Astrocyte of the cerebellum (primary cell): ENCODE data around the gene ATP9B.

Experiments
- DNase-seq: peaks from one replicate; pipeline ENCODE4 v3.0.0-alpha.2; 2011; ENCODE audit warnings: low read depth
- H3K4me3 ChIP-seq: 2 replicates; pipeline ENCODE4 v1.5.1; 2011; ENCODE audit warnings: mild to moderate bottlenecking, low read depth, low read length, moderate library complexity
- in situ Hi-C: cut with HindIII; loops from 2 replicates; pipeline ENCODE4 v1.10.0; 2017; ENCODE audit warnings: low sequenced_read_pairs
- TF ChIP-seq, protein P1 (sequence below): IDR thresholded peaks from 2 replicates; pipeline ENCODE4 v1.5.1; 2012; ENCODE audit warnings: low read length, low read depth, moderate library complexity, mild to moderate bottlenecking; ENCODE audit errors: missing control alignments

The ATP9B gene

DNA sequence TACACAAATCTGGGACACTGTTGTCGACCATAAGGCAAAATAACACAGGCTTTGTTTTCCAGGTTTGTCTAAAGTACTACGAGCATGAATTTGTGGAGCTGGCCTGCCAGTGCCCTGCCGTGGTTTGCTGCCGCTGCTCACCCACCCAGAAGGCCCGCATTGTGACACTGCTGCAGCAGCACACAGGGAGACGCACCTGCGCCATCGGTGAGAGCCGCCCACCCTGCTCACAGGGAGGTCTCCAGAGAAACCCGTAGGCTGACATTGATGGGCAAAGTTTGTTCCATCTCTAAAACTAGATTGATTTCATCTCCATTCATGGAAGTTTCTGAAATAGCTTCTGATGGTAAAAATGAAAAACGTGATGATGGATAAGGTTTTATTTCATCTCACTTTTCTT lies 276.2 kb downstream of the ATP9B start:
- DNase-seq: no peak
- no peak overlapping the region for H3K4me3 ChIP-seq
- TF ChIP-seq, protein P1, sequence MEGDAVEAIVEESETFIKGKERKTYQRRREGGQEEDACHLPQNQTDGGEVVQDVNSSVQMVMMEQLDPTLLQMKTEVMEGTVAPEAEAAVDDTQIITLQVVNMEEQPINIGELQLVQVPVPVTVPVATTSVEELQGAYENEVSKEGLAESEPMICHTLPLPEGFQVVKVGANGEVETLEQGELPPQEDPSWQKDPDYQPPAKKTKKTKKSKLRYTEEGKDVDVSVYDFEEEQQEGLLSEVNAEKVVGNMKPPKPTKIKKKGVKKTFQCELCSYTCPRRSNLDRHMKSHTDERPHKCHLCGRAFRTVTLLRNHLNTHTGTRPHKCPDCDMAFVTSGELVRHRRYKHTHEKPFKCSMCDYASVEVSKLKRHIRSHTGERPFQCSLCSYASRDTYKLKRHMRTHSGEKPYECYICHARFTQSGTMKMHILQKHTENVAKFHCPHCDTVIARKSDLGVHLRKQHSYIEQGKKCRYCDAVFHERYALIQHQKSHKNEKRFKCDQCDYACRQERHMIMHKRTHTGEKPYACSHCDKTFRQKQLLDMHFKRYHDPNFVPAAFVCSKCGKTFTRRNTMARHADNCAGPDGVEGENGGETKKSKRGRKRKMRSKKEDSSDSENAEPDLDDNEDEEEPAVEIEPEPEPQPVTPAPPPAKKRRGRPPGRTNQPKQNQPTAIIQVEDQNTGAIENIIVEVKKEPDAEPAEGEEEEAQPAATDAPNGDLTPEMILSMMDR: no peak
- in situ Hi-C loops: no loop called here

DNA sequence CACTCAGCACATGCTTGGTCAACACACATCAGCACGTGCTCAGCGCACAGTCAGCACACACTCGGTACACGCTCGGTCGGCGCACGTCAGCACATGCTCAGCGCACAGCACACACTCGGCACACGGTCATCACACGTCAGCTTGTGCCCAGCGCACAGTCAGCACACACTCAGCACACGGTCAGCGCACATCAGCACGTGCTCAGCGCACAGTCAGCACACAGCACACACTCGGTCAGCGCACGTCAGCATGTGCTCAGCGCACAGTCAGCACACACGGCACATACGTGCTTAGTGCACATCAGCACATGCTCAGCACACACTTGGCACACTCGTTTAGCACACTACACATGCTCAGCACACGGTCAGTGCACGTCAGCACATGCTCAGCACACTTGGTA lies 276.8 kb downstream of the ATP9B start:
- DNase-seq: no peak
- TF ChIP-seq, protein P1: no peak
- in situ Hi-C loops: no loop called here
- no peak overlapping the region for H3K4me3 ChIP-seq

DNA sequence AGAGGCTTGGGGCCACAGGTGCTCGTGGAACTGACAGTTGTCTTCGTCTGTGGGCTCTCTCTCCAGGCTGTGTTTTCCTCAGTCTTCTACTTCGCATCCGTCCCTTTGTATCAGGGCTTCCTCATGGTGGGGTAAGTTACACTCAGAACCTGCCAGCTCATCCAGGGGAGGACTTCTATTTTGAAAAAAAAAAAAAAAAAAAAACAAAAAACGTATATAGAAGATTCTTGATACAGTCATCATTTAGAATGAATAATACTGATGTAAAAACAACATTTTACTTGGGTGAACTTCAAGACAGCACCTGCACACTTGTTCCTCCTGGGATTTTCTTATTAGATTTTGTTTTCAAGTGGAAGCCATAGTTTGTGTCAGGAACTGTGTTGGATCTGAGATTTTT lies 278.9 kb downstream of the ATP9B start:
- in situ Hi-C loops: no loop called here
- no peak for DNase-seq

GRCh38 chr18:79352432-79352831 lies 283.2 kb downstream of the ATP9B start:
- TF ChIP-seq, protein P1: no peak
- H3K4me3 ChIP-seq: no peak overlapping the region
- in situ Hi-C loops: no loop called here
- DNase-seq: no peak

More for the DNA sequence above, 278.9 kb downstream of the ATP9B start:
- TF ChIP-seq, protein P1: no peak
- H3K4me3 ChIP-seq: no peak overlapping the region

GRCh38 chr18:79353267-79353666 lies 284.1 kb downstream of the ATP9B start:
- in situ Hi-C loops: no loop called here
- no peak for DNase-seq
- TF ChIP-seq, protein P1: peak; percentile 50
- H3K4me3 ChIP-seq: no peak overlapping the region

- DNase-seq: no peak
- no peak overlapping the region for H3K4me3 ChIP-seq
- TF ChIP-seq, protein P1: no peak
- in situ Hi-C loops: no loop called here
Measured at GRCh38 chr18:79354350-79354749, 285.2 kb downstream of the ATP9B start.
